ENCODE data around the gene COL23A1.

DNA sequence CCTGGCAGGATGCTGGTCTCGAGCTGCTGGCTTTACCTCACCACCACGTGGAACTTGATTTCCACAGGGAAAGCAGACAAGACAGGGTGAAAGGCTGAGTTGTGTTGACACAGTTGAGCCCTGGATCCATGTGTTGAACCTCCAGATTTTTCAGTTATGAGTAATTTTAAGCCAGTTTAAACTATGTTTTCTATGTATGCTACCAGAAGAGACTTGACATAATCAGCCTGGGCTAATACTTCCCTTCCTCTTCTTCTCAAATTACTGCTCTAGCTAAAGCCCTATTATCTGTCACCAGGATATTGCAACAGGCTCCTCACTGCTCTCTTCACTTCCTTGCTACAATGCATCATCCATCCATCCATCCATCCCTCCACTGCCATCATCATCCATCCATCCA is 345.6 kb downstream of the COL23A1 start:
- no peak for TF ChIP-seq CTCF (conservative IDR thresholded peaks at IDR 0.05; ENCODE audit: low read depth, low read length)
- no peak for TF ChIP-seq EZH2 (IDR thresholded peaks at IDR 0.05; ENCODE audit: low read length, unreplicated experiment)
- TF ChIP-seq EZH2phosphoT487 (IDR thresholded peaks at IDR 0.05; ENCODE audit: borderline replicate concordance, low read length), result no peak

Data from PC-3 (cell line).